Motor neuron (in vitro differentiated cells): ENCODE data around the gene TM9SF1. TPM values are rescaled to one million over a fixed set of nuclear protein-coding genes. Genes with fewer than 3 reads are reported as not detected.
"Not testable (repeated sequence)": the region's sequence is repeated elsewhere in the genome, so short reads cannot be mapped to it uniquely, and the experiment has no call there.

Experiments
- ATAC-seq, 8 experiments: fragments of 200-7000 bp; cut with Tn5 transposase; replicated peaks in 6 of 8; 2 replicates each; pipeline ENCODE4 v1.8.0; 2021; ENCODE audit warnings: mild to moderate bottlenecking in 8 of 8, moderate library complexity in 8 of 8
- H3K27ac ChIP-seq, 2 donors: fragments of 250-450 bp; sonication (Bioruptor Pico); 2 replicates each; pipeline ENCODE4 v1.9.0; 2021; ENCODE audit warnings: antibody characterized with exemption in 2 of 2, mild to moderate bottlenecking in 2 of 2, moderate library complexity in 1 of 2
- H3K4me1 ChIP-seq, 2 donors: fragments of 250-450 bp; sonication (Bioruptor Pico); replicated peaks in 1 of 2; 2 replicates each; pipeline ENCODE4 v1.6.1; 2021; ENCODE audit warnings: antibody characterized with exemption in 2 of 2, mild to moderate bottlenecking in 2 of 2, moderate library complexity in 1 of 2
- H3K4me3 ChIP-seq, 5 donors: fragments of 250-450 bp; sonication (Bioruptor Pico); 2 replicates each; pipeline ENCODE4 v1.9.0; 2021; ENCODE audit warnings: antibody characterized with exemption in 5 of 5, mild to moderate bottlenecking in 5 of 5, moderate library complexity in 4 of 5
- WGBS, 10 experiments: fragments of 450-650 bp; shearing (Covaris generic); methylation state at CpG; one replicate each; pipeline ENCODE4 v1.0.0; 2022; 5-methylcytosine and 5-hydroxymethylcytosine counted together
- in situ Hi-C, 9 experiments: fragments of 400-800 bp; cut with MboI; loops; one replicate each; pipeline ENCODE4 v1.15.0; 2021; ENCODE audit warnings: low sequenced_read_pairs in 9 of 9, low pct_unique_long_range_greater_than_20kb in 2 of 9; ENCODE audit not compliant: unreplicated experiment in 9 of 9
- total RNA-seq, 8 experiments: library from RNA; unstranded; fragments of 300-600 nt; gene quantifications; 2 replicates each; pipeline versions ENCODE4 v1.2.3 to v1.2.4, GENCODE V29; 2022

Gene TM9SF1
- total RNA-seq, 8 experiments from 2014 or later, result 17.6 to 53.1 (median 30.8) TPM

DNA sequence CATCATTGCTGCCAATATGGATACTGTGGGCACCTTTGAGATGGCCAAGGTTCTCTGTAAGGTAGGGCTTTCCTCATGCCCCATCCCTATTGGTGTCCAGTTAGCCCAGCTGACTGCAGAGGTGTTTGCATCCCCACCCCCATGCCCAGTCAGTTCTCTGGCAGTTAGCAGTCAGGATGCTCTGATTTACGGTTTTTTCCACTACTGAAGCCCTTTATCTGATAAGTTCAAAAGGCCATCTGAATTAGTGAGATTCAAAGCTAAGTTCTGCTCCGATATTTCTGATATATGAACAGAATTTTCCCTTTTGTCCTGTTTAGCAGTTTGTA, 38.3 kb upstream of the TM9SF1 start:
- ATAC-seq, result no peak
- H3K4me1 ChIP-seq, result peaks cover 11 to 15% of the 10 kb centered on the region in 2 donors
- whole genome bisulfite sequencing, 10 experiments, result 50 to 100% (median 85%) methylated on average over 1 to 2 of the region's 2 CpGs; no CpG with 5 or more reads in 2 of the 10 experiments
- no peak overlapping the region for H3K27ac ChIP-seq
- in situ Hi-C loops, result no loop called here
- H3K4me3 ChIP-seq, result peak overlapping the region; percentile 66 to 97 (median 90)

DNA sequence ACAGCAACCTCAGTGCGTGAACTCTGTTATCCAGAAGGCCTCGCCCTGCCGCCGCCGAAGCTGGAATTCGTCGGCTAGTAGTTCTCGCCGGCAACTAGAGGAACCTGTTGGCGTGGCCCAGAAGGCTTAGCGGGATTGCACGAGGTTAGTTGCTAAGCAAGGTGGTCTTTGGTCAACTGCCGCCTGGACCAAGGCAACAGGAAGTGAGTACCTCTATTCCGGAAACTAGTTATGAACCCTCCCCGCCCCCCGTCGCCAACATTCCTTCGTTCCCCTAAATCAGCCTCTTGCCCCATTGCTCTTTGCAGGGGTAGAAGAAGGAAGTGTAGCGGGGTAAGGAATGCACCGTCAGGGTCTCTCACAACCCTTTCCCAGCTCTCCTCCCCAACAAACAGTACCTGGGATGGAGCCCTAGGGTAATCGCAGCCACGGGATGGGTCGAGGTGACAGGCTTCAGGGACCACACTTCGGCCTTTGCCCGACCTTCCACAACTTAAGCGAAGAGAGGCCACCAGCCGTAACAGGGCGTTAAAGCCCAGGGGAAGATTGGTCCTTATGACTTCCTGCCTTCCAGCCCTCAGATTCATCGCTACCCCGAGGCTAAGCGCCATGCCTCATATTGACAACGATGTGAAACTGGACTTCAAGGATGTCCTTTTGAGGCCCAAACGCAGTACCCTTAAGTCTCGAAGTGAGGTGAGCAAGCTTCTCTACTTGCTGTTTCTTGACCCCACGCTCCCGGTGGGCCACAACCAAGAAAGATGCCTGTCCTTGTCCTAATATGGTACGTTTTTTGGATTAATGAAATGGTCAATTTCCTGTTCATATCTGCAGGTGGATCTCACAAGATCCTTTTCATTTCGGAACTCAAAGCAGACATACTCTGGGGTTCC, 37.6 kb upstream of the TM9SF1 start, which contains the start of gene GMPR2:
GMPR2 (plus strand) TSS at position 285 of the 893 bp plus-strand sequence; CDS start at position 610, 325 bp downstream.
- peak within 1 kb of the TSS; percentile 84 to 95 for H3K27ac ChIP-seq
- H3K4me3 ChIP-seq, result peak within 1 kb of the TSS; percentile 66 to 97 (median 90)
- peak; percentile 32 to 83 (median 80) for ATAC-seq
- H3K4me1 ChIP-seq, result peaks cover 11 to 15% of the 10 kb centered on the region in 2 donors
- WGBS, 10 experiments, result 0 to 40% (median 9%) methylated on average over 1 to 26 of the region's 38 CpGs; no CpG with 5 or more reads in 1 of the 10 experiments
- in situ Hi-C loops, result no loop called here

GRCh38 chr14:24232121-24232644, 36.9 kb upstream of the TM9SF1 start, which contains the start of gene NEDD8:
Gene NEDD8 (minus strand): TSS chr14:24232367. CDS start chr14:24232267, 100 bp downstream.
- peak; percentile 64 to 92 (median 90) for ATAC-seq
- peaks cover 11 to 15% of the 10 kb centered on the region in 2 donors for H3K4me1 ChIP-seq
- peak within 1 kb of the TSS; percentile 84 to 95 for H3K27ac ChIP-seq
- in situ Hi-C loops, result no loop called here
- peak within 1 kb of the TSS; percentile 66 to 97 (median 90) for H3K4me3 ChIP-seq
- WGBS, 10 experiments, result 0 to 2% (median 0%) methylated on average over 2 to 7 of the region's 30 CpGs; no CpG with 5 or more reads in 6 of the 10 experiments

DNA sequence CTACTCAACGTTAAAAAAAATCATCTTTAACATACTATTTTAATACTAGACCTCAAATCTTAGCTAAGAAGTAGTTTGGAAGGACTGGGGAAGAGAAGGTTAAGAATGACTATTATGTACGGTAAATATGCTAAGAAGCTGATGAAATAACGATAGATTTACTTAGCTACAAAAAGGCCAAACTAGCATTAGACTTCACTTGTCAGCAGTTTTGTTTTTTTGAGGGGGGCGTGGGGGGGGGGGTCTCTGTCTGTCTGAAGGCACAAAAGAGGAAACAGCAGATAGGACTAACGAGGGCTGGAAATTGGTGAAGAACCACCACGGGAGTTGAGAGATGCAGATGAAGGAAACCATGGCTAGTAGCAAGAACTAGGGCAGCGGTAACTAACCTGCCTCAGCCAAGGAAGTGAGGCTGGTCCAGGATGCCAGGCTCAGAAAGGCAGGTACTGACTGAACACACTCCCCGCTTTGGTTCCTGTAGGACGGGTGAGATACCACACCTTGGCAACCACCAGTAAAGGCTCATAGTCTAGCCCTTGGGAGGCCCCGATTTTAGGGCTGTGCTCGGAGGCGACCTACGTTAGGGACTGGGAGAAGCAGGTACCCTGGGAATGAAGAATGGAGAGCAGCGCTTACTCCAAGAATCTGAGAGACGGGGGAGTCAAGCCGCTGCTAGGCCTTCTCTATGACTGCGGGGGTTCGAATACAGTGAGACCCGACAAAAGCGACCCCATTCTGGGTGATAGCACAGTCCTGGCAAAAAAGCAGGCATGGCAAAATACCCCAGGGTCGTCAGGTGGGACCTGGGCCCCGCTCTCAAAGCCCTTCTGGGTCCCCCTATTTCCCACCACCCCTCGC, 36.3 kb upstream of the TM9SF1 start:
- 3 to 85% (median 22%) methylated on average over 2 to 9 of the region's 23 CpGs; no CpG with 5 or more reads in 1 of the 10 experiments for WGBS, 10 experiments
- peaks cover 11 to 15% of the 10 kb centered on the region in 2 donors for H3K4me1 ChIP-seq
- H3K4me3 ChIP-seq, result peak overlapping the region; percentile 66 to 97 (median 90)
- peak in 3 of 8 experiments; percentile 4 to 7 (median 5) for ATAC-seq
- peak overlapping the region; percentile 84 to 95 for H3K27ac ChIP-seq
- in situ Hi-C loops, result no loop called here

DNA sequence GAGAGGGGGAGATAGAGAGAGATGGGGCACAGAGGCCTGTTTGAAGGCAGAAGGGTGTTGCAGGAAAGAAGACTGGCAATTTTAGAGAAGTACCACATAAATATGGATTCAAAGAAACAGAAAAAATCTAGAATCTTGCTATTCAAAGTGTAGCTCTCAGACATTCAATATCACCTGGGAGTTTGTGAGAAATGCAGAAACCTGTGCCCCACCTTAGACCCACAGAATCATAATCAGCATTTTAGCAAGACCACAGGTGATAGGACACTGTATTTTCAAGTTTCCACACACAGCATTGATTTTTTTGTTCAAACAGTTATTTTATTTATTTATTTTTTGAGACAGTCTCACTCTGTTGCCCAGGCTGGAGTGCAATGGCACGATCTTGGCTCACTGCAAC, 33.7 kb upstream of the TM9SF1 start:
- H3K27ac ChIP-seq, result no peak overlapping the region
- no peak overlapping the region for H3K4me3 ChIP-seq
- 0% methylated on average over 1 of the region's 1 CpG; no CpG with 5 or more reads in 9 of the 10 experiments for WGBS, 10 experiments
- no peak for ATAC-seq
- H3K4me1 ChIP-seq, result peaks cover 11 to 13% of the 10 kb centered on the region in 2 donors
- in situ Hi-C loops, result no loop called here

DNA sequence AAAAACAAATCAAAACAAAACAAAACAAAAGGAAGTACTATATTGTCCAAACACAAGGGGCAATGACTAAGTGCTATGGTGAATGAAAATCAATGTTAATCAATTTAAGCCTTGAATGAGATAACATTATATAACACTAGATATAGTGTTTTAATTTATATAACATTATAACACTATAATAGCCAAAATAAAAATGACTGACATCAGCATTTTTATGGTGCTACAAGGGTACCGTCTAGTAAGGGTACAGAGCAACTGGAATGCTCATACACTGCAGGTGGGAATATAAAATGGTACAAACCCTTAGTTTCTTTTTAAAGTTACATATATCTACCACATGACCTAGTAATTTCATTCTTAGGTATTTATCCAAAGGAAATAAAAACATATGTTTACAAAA, 31.2 kb upstream of the TM9SF1 start:
- H3K4me3 ChIP-seq, result no peak overlapping the region
- no peak overlapping the region for H3K27ac ChIP-seq
- in situ Hi-C loops, result no loop called here
- no peak for ATAC-seq
- H3K4me1 ChIP-seq, result peaks cover 3 to 5% of the 10 kb centered on the region in 2 donors
- WGBS, 10 experiments, result 38 to 100% (median 83%) methylated on average over 1 of the region's 1 CpG; no CpG with 5 or more reads in 1 of the 10 experiments

DNA sequence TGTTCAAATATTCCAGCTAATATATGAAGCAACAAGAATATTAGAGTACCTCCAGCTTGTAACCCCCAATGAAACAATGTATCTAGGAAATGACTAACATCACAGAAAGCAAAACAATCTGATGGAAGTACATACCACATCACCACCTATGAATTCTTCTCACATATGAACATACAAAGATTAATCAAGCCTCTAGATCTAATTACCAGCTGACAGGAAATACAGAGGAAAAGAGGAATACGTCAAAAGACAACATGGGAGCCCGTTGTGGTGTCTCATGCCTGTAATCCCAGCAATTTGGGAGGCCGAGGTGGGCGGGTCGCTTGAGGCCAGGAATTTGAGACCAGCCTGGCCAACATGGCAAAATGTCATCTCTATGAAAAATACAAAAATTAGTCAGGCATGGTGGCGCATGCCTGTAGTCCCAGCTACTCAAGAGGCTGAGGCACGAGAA, 29.4 kb upstream of the TM9SF1 start:
- Histone ChIP-seq H3K4me3 (no peak overlapping the region), H3K4me1 (no peaks in the 10 kb centered on the region), H3K27ac (no peak overlapping the region)
- ATAC-seq, result no peak
- WGBS, 10 experiments, result 62 to 100% (median 94%) methylated on average over 1 to 7 of the region's 7 CpGs
- in situ Hi-C loops, result no loop called here

- H3K4me1 ChIP-seq, ATAC-seq, H3K27ac ChIP-seq, in situ Hi-C loops, H3K4me3 ChIP-seq: not testable (repeated sequence)
- WGBS, 10 experiments, result 90 to 100% (median 100%) methylated on average over 1 to 4 of the region's 4 CpGs; no CpG with 5 or more reads in 3 of the 10 experiments
Observed at GRCh38 chr14:24222987-24223386, 27.7 kb upstream of the TM9SF1 start.

- ATAC-seq, result no peak
- 0 to 73% (median 56%) methylated on average over 2 to 3 of the region's 3 CpGs; no CpG with 5 or more reads in 1 of the 10 experiments for WGBS, 10 experiments
Observed at GRCh38 chr14:24219521-24219920, 24.3 kb upstream of the TM9SF1 start.

GRCh38 chr14:24219080-24219479, 23.8 kb upstream of the TM9SF1 start:
- H3K4me1 ChIP-seq, result peaks cover 11 to 14% of the 10 kb centered on the region in 2 donors
- no peak overlapping the region for H3K27ac ChIP-seq
- no peak for ATAC-seq
- WGBS, 10 experiments, result 88 to 100% (median 100%) methylated on average over 1 to 4 of the region's 4 CpGs; no CpG with 5 or more reads in 3 of the 10 experiments
- no peak overlapping the region for H3K4me3 ChIP-seq
- in situ Hi-C loops, result no loop called here

More at GRCh38 chr14:24219521-24219920, 24.3 kb upstream of the TM9SF1 start:
- no peak overlapping the region for H3K4me3 ChIP-seq
- in situ Hi-C loops, result no loop called here
- no peak overlapping the region for H3K27ac ChIP-seq
- peaks cover 10 to 11% of the 10 kb centered on the region in 2 donors for H3K4me1 ChIP-seq

- in situ Hi-C loops, H3K4me3 ChIP-seq, H3K27ac ChIP-seq, ATAC-seq: not testable (repeated sequence)
- 50 to 100% (median 100%) methylated on average over 1 of the region's 1 CpG; no CpG with 5 or more reads in 2 of the 10 experiments for WGBS, 10 experiments
- peaks cover 21 to 24% of the 10 kb centered on the region in 2 donors for H3K4me1 ChIP-seq
Observed at GRCh38 chr14:24216876-24217275, 21.6 kb upstream of the TM9SF1 start.

- Histone ChIP-seq H3K4me3 (peak overlapping the region; percentile 54 to 85 (median 69)), H3K27ac (peak overlapping the region; percentile 82 to 92), H3K4me1 (peaks cover 21 to 24% of the 10 kb centered on the region in 2 donors)
- in situ Hi-C loops, result no loop called here
- WGBS, 10 experiments, result 71 to 100% (median 90%) methylated on average over 1 to 2 of the region's 2 CpGs; no CpG with 5 or more reads in 4 of the 10 experiments
- no peak for ATAC-seq
Observed at GRCh38 chr14:24216345-24216699, 21.1 kb upstream of the TM9SF1 start.
